ENCODE data around the gene TRIM65. TPM values are rescaled to one million over a fixed set of nuclear protein-coding genes. Genes with fewer than 3 reads are reported as not detected.
"Not testable (repeated sequence)": the region's sequence is repeated elsewhere in the genome, so short reads cannot be mapped to it uniquely, and the experiment has no call there.

TRIM65 gene
- total RNA-seq, 2 experiments from 2014 or later: 24.9 to 26.1 TPM

GRCh38 chr17:75876938-75877751, 19.6 kb downstream of the TRIM65 start:
- ChIA-PET POLR2A (interaction anchor here (0.6 to 12.6 kb wide), 14 partner anchors 10 to 124 kb away, joined by 3 to 221 read pairs (median 8); partner anchors contain the start of genes FBF1, MRPL38, TRIM65 and UNC13D), CTCF (interaction anchor here (0.6 to 5.3 kb wide), 22 partner anchors 10 to 507 kb away, joined by 3 to 45 read pairs (median 4); partner anchors contain the start of genes GALK1, SPHK1, TRIM65 and UNC13D)
- H3K4me1 Mint-ChIP-seq: peaks cover 65% of the 10 kb centered on the region
- peak; percentile 37 for DNase-seq
- H3K9me3 Mint-ChIP-seq: no peaks in the 10 kb centered on the region
- peak overlapping the region; percentile 93 for H3K27ac Mint-ChIP-seq
- peaks cover 25% of the 10 kb centered on the region for H3K36me3 Mint-ChIP-seq (ENCODE audit: low read depth)
- peaks cover 14% of the 10 kb centered on the region for H3K27me3 Mint-ChIP-seq
- H3K4me3 Mint-ChIP-seq: peak overlapping the region; percentile 89

GRCh38 chr17:75876190-75876937, 20.4 kb downstream of the TRIM65 start:
- POLR2A ChIA-PET: interaction anchor here (0.7 to 12.6 kb wide), 20 partner anchors 9 to 226 kb away, joined by 3 to 221 read pairs (median 6); partner anchors contain the start of genes FBF1, MRPL38, TRIM65 and UNC13D

GRCh38 chr17:75875940-75876189, 20.9 kb downstream of the TRIM65 start:
- Mint-ChIP-seq H3K9me3 (no peaks in the 10 kb centered on the region), H3K27ac (peak overlapping the region; percentile 93), H3K4me3 (peak overlapping the region; percentile 89), H3K4me1 (peaks cover 57% of the 10 kb centered on the region), H3K36me3 (ENCODE audit: low read depth) (peaks cover 25% of the 10 kb centered on the region), H3K27me3 (peaks cover 11% of the 10 kb centered on the region)
- DNase-seq: no peak
- CTCF ChIA-PET: interaction anchor here (0.6 to 7.5 kb wide), 20 partner anchors 9 to 478 kb away, joined by 3 to 91 read pairs (median 5); partner anchors contain the start of genes GALK1, PRPSAP1, TRIM65 and TSEN54
- POLR2A ChIA-PET: interaction anchor here (0.8 to 12.6 kb wide), 17 partner anchors 9 to 227 kb away, joined by 3 to 221 read pairs (median 7); partner anchors contain the start of genes MRPL38, TRIM65, UNC13D and UNK

More at GRCh38 chr17:75876190-75876937, 20.4 kb downstream of the TRIM65 start:
- Mint-ChIP-seq H3K4me1 (peaks cover 58% of the 10 kb centered on the region), H3K9me3 (no peaks in the 10 kb centered on the region), H3K4me3 (peak overlapping the region; percentile 89), H3K27ac (peak overlapping the region; percentile 93), H3K36me3 (ENCODE audit: low read depth) (peaks cover 25% of the 10 kb centered on the region), H3K27me3 (peaks cover 11% of the 10 kb centered on the region)
- CTCF ChIA-PET: interaction anchor here (0.6 to 7.5 kb wide), 20 partner anchors 9 to 477 kb away, joined by 3 to 91 read pairs (median 5); partner anchors contain the start of genes GALK1, PRPSAP1, TRIM65 and TSEN54
- DNase-seq: peak; percentile 81

GRCh38 chr17:75875182-75875939, 21.4 kb downstream of the TRIM65 start:
- no peak for DNase-seq
- Mint-ChIP-seq H3K4me3 (peak overlapping the region; percentile 89), H3K27me3 (peaks cover 11% of the 10 kb centered on the region), H3K9me3 (no peaks in the 10 kb centered on the region), H3K36me3 (ENCODE audit: low read depth) (peaks cover 25% of the 10 kb centered on the region), H3K4me1 (peaks cover 60% of the 10 kb centered on the region), H3K27ac (peak overlapping the region; percentile 93)
- ChIA-PET POLR2A (interaction anchor here (0.8 to 12.6 kb wide), 17 partner anchors 8 to 227 kb away, joined by 3 to 221 read pairs (median 7); partner anchors contain the start of genes MRPL38, TRIM65, UNC13D and UNK), CTCF (interaction anchor here (0.6 to 7.5 kb wide), 19 partner anchors 8 to 478 kb away, joined by 3 to 91 read pairs (median 5); partner anchors contain the start of genes GALK1, PRPSAP1, TRIM65 and TSEN54)

GRCh38 chr17:75874323-75875181, 22.2 kb downstream of the TRIM65 start:
- peaks cover 7% of the 10 kb centered on the region for H3K27me3 Mint-ChIP-seq
- H3K27ac Mint-ChIP-seq: peak overlapping the region; percentile 38
- H3K4me3 Mint-ChIP-seq: no peak overlapping the region
- DNase-seq: no peak
- peaks cover 55% of the 10 kb centered on the region for H3K4me1 Mint-ChIP-seq
- POLR2A ChIA-PET: interaction anchor here (0.8 to 12.6 kb wide), 8 partner anchors 10 to 99 kb away, joined by 3 to 221 read pairs (median 24); partner anchors contain the start of genes TRIM65, UNK and WBP2
- H3K36me3 Mint-ChIP-seq (ENCODE audit: low read depth): peaks cover 25% of the 10 kb centered on the region
- CTCF ChIA-PET: interaction anchor here (1.9 to 7.5 kb wide), 5 partner anchors 14 to 131 kb away, joined by 6 to 91 read pairs (median 10); partner anchors contain the start of genes TRIM65, UNC13D and WBP2
- no peaks in the 10 kb centered on the region for H3K9me3 Mint-ChIP-seq

GRCh38 chr17:75873587-75874322, 23.0 kb downstream of the TRIM65 start:
- no peak overlapping the region for H3K4me3 Mint-ChIP-seq
- peaks cover 25% of the 10 kb centered on the region for H3K36me3 Mint-ChIP-seq (ENCODE audit: low read depth)
- peaks cover 53% of the 10 kb centered on the region for H3K4me1 Mint-ChIP-seq
- DNase-seq: no peak
- CTCF ChIA-PET: interaction anchor here (0.6 to 7.5 kb wide), 6 partner anchors 9 to 32 kb away, joined by 3 to 91 read pairs (median 7); partner anchors contain the start of genes TRIM65 and WBP2
- POLR2A ChIA-PET: interaction anchor here (0.7 to 12.6 kb wide), 12 partner anchors 9 to 97 kb away, joined by 3 to 221 read pairs (median 6); partner anchors contain the start of genes MRPL38, TRIM65, UNC13D and UNK
- H3K27ac Mint-ChIP-seq: peak overlapping the region; percentile 96
- H3K27me3 Mint-ChIP-seq: peaks cover 2% of the 10 kb centered on the region
- no peaks in the 10 kb centered on the region for H3K9me3 Mint-ChIP-seq

- no peaks in the 10 kb centered on the region for H3K9me3 Mint-ChIP-seq
- H3K27ac Mint-ChIP-seq: peak overlapping the region; percentile 96
- ChIA-PET CTCF (interaction anchor here (0.5 to 7.5 kb wide), 12 partner anchors 10 to 119 kb away, joined by 3 to 91 read pairs (median 4); partner anchors contain the start of genes TRIM65 and WBP2), POLR2A (interaction anchor here (0.7 to 12.6 kb wide), 15 partner anchors 8 to 98 kb away, joined by 3 to 221 read pairs (median 5); partner anchors contain the start of genes MRPL38, TRIM65, UNC13D and UNK)
- H3K4me1 Mint-ChIP-seq: peaks cover 50% of the 10 kb centered on the region
- H3K4me3 Mint-ChIP-seq: peak overlapping the region; percentile 24
- H3K36me3 Mint-ChIP-seq (ENCODE audit: low read depth): peaks cover 24% of the 10 kb centered on the region
- DNase-seq: peak; percentile 86
- no peaks in the 10 kb centered on the region for H3K27me3 Mint-ChIP-seq
Measured at GRCh38 chr17:75872434-75873351, 24.1 kb downstream of the TRIM65 start.

GRCh38 chr17:75870228-75870627, 26.5 kb downstream of the TRIM65 start:
- DNase-seq; H3K27me3 Mint-ChIP-seq; H3K36me3 Mint-ChIP-seq (ENCODE audit: low read depth); H3K9me3 Mint-ChIP-seq; H3K4me3 Mint-ChIP-seq; H3K27ac Mint-ChIP-seq: not testable (repeated sequence)
- POLR2A ChIA-PET: interaction anchor here (12.6 kb wide), 1 partner anchor 12 kb away, joined by 221 read pairs; the partner anchor contains the start of gene WBP2
- CTCF ChIA-PET: interaction anchor here (7.5 kb wide), 1 partner anchor 10 kb away, joined by 91 read pairs; no protein-coding TSS in a partner anchor
- peaks cover 33% of the 10 kb centered on the region for H3K4me1 Mint-ChIP-seq

GRCh38 chr17:75869282-75870141, 27.2 kb downstream of the TRIM65 start:
- POLR2A ChIA-PET: interaction anchor here (12.6 kb wide), 1 partner anchor 11 kb away, joined by 221 read pairs; the partner anchor contains the start of gene WBP2
- no peak overlapping the region for H3K27ac Mint-ChIP-seq
- H3K27me3 Mint-ChIP-seq: no peaks in the 10 kb centered on the region
- CTCF ChIA-PET: interaction anchor here (7.5 kb wide), 1 partner anchor 9 kb away, joined by 91 read pairs; no protein-coding TSS in a partner anchor
- H3K36me3 Mint-ChIP-seq (ENCODE audit: low read depth): peaks cover 7% of the 10 kb centered on the region
- DNase-seq: no peak
- H3K4me3 Mint-ChIP-seq: no peak overlapping the region
- peaks cover 35% of the 10 kb centered on the region for H3K4me1 Mint-ChIP-seq
- no peaks in the 10 kb centered on the region for H3K9me3 Mint-ChIP-seq

All from activated CD4-positive, alpha-beta memory T cell treated with anti-CD3 and anti-CD28 coated beads, Interleukin-2, amount 10 ng/mL, durations not matched to agents 7 days and 5 days (primary cell).